ENCODE results near the gene MICALL2. TPM values are rescaled to one million over a fixed set of nuclear protein-coding genes. Genes with fewer than 3 reads are reported as not detected.

Gene MICALL2
- total and polyA plus RNA-seq, 4 donors = 2.9 to 16.3 (median 7.6) TPM

- no peaks in the 10 kb centered on the region for H3K36me3 ChIP-seq (ENCODE audit: control insufficient read depth in 4 of 4, insufficient read depth in 3 of 4, low read depth in 1 of 4, low read length in 3 of 4)
- no peak for TF ChIP-seq YY1 (IDR thresholded peaks at IDR 0.05)
- TF ChIP-seq GABPA (IDR thresholded peaks at IDR 0.05 in 1 of 2, conservative IDR thresholded peaks at IDR 0.05 in 1 of 2) = no peak
- no peak for TF ChIP-seq EGR1 (IDR thresholded peaks at IDR 0.05; ENCODE audit: low read depth in 2 of 2)
- no peak for TF ChIP-seq JUND (IDR thresholded peaks at IDR 0.05)
- TF ChIP-seq TAF1 (conservative IDR thresholded peaks at IDR 0.05) = no peak
- TF ChIP-seq RAD21 (IDR thresholded peaks at IDR 0.05) = no peak
- no peak for TF ChIP-seq RXRA (IDR thresholded peaks at IDR 0.05)
- no peak for TF ChIP-seq CTCF (IDR thresholded peaks at IDR 0.05; ENCODE audit: low read depth, low read length, missing input control)
- no peak for TF ChIP-seq MAX (IDR thresholded peaks at IDR 0.05)
- no peak for TF ChIP-seq HNF4G (IDR thresholded peaks at IDR 0.05)
- TF ChIP-seq FOXA2 (IDR thresholded peaks at IDR 0.05) = no peak
- TF ChIP-seq SP1 (IDR thresholded peaks at IDR 0.05) = no peak
- TF ChIP-seq REST (IDR thresholded peaks at IDR 0.05) = no peak
- DNase-seq (ENCODE audit: low spot score) = no peak
- no peaks in the 10 kb centered on the region for H3K27me3 ChIP-seq (ENCODE audit: control insufficient read depth in 4 of 4, insufficient read depth in 4 of 4, low read length in 3 of 4)
- 65% methylated on average over 21 of the region's 21 CpGs for WGBS
- H3K9ac ChIP-seq (ENCODE audit: low read depth in 1 of 2, low read length in 2 of 2) = no peak overlapping the region
- no peaks in the 10 kb centered on the region for H3K9me3 ChIP-seq (ENCODE audit: control insufficient read depth in 4 of 4, low read length in 3 of 4)
- peaks cover 0 to 6% (median 0%) of the 10 kb centered on the region in 4 donors for H3K4me1 ChIP-seq (ENCODE audit: control insufficient read depth in 4 of 4, insufficient read depth in 4 of 4, low read length in 3 of 4)
- no peak overlapping the region for H3K4me3 ChIP-seq (ENCODE audit: low read depth in 1 of 3, low read length in 3 of 3)
- no peak overlapping the region for H3K27ac ChIP-seq (ENCODE audit: low read depth in 1 of 2, low read length in 2 of 2)
Observed at GRCh38 chr7:1413936-1414639, 45.2 kb downstream of the MICALL2 start.

- Histone ChIP-seq H3K27me3 (ENCODE audit: control insufficient read depth in 4 of 4, insufficient read depth in 4 of 4, low read length in 3 of 4) (peaks cover 0 to 7% (median 3%) of the 10 kb centered on the region in 4 donors), H3K27ac (ENCODE audit: low read depth in 1 of 2, low read length in 2 of 2) (no peak overlapping the region), H3K4me1 (ENCODE audit: control insufficient read depth in 4 of 4, insufficient read depth in 4 of 4, low read length in 3 of 4) (peaks cover 0 to 6% (median 0%) of the 10 kb centered on the region in 4 donors), H3K9ac (ENCODE audit: low read depth in 1 of 2, low read length in 2 of 2) (no peak overlapping the region), H3K36me3 (ENCODE audit: control insufficient read depth in 4 of 4, insufficient read depth in 3 of 4, low read depth in 1 of 4, low read length in 3 of 4) (no peaks in the 10 kb centered on the region), H3K9me3 (ENCODE audit: control insufficient read depth in 4 of 4, low read length in 3 of 4) (no peaks in the 10 kb centered on the region), H3K4me3 (ENCODE audit: low read depth in 1 of 3, low read length in 3 of 3) (no peak overlapping the region)
- DNase-seq (ENCODE audit: low spot score) = peak; percentile 92
- 17% methylated on average over 65 of the region's 65 CpGs for WGBS
- no peak for TF ChIP-seq REST (IDR thresholded peaks at IDR 0.05)
- no peak for TF ChIP-seq RXRA (IDR thresholded peaks at IDR 0.05)
- TF ChIP-seq RAD21 (IDR thresholded peaks at IDR 0.05) = peak; percentile 56 to 74
- TF ChIP-seq JUND (IDR thresholded peaks at IDR 0.05) = no peak
- TF ChIP-seq EGR1 (IDR thresholded peaks at IDR 0.05; ENCODE audit: low read depth in 2 of 2) = no peak
- TF ChIP-seq ZBTB33 (IDR thresholded peaks at IDR 0.05) = no peak
- no peak for TF ChIP-seq GABPA (IDR thresholded peaks at IDR 0.05 in 1 of 2, conservative IDR thresholded peaks at IDR 0.05 in 1 of 2)
- TF ChIP-seq NR2F2 (IDR thresholded peaks at IDR 0.05) = no peak
- no peak for TF ChIP-seq HNF4G (IDR thresholded peaks at IDR 0.05)
Observed at GRCh38 chr7:1412322-1413261, 46.7 kb downstream of the MICALL2 start.

Measured in liver (tissue), 9 donors.